Inferior parietal cortex (tissue), 1 donor: ENCODE measurements around the gene S100PBP.

ENCODE experiments used
- DNase-seq: peaks from one replicate; pipeline ENCODE4 v3.0.0-alpha.2; 2016; ENCODE audit errors: extremely low spot score

S100PBP gene

GRCh38 chr1:32886828-32887414 lies 69.5 kb downstream of the S100PBP start:
- no peak for DNase-seq

- no peak for DNase-seq
These were observed 70.2 kb downstream of the S100PBP start for GRCh38 chr1:32887623-32888022.

GRCh38 chr1:32888134-32888533 lies 70.7 kb downstream of the S100PBP start:
- DNase-seq, result no peak

DNA sequence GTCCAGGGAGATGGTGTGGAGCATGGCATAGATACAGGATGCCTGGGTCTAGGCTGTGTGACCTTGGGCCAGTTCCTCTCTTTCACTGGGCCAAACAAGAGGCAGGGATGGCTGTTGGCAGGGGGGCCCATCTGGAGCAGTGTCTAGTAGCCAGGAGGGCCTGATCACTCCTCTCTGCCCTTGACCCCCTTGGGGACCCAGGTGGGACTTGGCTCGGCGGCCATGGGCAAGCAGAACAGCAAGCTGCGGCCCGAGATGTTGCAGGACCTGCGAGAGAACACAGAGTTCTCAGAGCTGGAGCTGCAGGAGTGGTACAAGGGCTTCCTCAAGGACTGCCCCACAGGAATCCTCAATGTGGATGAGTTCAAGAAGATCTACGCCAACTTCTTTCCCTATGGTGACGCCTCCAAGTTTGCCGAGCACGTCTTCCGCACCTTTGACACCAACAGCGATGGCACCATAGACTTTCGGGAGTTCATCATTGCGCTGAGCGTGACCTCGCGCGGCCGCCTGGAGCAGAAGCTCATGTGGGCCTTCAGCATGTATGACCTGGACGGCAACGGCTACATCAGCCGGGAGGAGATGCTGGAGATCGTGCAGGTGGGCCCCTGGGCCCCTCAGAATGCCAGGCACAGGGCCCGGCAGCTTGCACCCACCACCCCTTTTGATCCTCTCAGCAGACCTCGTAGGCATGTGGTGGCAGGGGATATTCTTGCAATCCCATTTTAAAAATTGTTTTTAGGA lies 71.4 kb downstream of the S100PBP start:
- DNase-seq, result no peak

DNA sequence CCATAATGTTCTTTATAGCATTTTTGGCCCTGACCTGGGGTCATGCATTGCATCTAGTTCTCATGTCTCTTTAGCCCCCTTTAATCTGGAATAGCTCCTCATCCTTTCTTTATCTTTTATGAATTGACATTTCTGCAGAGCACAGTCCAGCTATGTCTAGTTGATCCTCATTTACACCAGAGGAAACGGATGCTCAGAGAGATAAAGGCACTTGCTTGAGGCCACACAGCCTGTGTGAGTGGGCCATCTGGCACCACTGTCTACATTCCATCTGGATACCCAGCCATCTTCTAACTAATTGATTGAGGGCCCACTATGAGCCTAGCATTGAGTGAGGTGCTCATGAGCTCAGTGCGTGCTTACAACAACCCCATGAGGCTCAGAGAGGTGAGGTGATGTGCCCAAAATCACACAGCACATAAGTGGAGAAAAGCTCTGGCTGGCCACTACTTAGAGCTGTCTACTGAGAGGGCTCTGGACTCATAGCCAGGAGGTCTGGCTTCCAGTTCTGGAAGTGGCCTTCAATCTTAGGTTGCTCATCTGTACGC lies 72.4 kb downstream of the S100PBP start:
- DNase-seq, result no peak

DNA sequence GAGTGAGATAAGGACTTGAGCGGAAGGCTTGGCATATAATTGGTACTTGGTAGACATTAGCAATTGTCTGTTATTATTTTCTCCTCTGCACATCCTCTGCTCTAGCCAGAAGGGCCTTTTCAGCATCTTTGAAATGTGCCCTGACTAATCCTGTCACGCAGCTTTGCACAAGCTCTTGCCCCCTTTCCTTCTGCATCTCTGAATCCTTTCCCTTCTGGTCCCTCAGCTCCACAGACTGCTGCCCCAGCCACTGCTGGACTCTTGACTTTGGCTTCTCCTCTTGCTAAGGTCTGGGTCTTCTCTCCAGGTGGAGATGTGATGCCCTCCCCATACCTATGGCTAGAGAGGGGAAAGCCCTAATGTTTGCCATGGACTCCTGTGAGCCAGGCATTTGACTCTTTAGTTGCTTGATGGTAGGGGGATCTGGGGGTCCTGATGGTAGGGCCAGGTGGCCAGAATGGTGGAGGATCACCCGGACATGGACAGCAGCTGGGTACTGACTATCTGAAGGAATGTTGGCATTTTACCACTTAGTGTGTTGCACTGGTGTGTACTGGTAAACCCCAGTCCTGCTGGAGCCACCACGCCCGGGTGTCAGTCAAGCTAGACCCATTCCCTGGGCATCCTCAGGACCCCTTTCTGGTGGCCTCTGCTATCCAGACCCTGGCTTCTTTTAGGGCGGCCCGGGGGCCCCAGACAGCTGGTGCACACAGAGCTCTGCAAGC lies 73.2 kb downstream of the S100PBP start:
- no peak for DNase-seq

DNA sequence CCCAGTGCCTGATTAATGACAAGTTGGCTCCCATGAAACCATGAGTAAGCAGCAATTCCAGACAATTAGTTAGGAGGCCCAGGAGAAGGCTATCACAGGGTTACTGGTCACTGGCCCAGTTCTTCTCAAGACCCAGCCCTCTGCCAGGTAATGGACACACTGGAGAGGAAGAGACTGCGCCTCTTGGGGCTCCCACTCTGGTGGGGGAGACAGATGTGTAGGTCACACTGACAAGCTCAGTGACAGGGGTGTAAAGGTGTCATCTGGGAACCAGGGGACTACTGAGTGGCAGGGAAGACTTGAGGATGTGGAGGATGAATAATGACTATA lies 73.8 kb downstream of the S100PBP start:
- DNase-seq, result no peak

DNA sequence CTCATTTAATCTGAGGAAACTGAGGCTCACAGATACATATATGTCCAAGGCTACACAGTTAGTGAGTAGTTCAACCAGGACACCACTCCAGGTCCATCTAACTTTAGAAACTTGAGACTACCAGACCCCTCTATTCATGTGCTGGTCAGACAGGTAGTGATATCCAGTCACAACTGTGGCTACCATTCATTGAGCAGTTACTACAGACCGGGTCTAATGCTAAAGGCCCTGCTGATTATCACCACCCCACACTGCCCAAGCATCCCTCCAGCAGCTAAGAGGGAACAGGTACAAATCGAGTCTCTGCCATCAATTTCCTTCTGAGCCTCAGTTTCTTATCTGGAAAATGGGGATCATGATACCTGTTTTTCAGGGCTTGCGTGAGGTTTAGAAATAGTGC lies 74.2 kb downstream of the S100PBP start:
- DNase-seq, result no peak

DNA sequence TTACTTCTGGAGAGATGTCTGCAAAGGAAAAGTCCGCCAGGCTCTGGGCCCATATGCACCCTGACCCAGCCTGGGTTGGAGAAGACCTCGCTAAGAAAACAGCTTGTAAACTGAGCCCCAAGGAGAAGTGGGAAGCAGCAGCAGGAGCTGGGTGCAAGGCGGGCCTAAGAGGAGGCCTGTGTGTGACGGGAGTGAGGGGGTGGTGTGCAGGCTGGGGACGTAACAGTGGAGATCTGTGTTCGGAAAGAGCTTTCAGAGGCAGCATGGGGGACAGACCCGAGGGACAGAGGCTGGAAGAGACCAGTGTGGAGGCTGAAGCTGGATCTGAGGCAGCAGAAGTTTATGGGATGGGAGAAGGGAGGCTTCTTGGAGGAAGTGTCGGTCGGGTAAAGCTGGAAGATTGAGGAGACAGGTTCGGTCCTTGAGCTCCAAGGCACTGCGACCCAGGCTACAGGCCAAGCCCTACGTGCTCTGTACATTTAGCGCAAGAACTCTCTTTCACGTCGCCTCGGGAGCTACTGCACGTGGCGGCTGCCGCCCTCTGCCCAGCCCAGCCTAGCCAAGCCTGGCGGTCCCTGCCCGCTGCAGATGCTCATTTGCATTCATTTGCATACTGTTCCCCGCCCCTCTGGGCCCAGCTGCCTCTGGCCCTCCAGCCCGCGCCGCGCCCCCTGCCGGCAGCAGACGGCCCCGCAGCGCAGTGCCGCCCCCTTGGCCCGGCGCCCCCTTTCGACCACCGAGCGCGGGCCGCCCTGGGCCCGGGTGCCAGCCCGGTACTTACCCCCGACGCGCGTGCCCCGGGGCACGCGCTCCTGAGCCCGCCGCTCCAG lies 75.1 kb downstream of the S100PBP start:
- peak; percentile 61 for DNase-seq

DNA sequence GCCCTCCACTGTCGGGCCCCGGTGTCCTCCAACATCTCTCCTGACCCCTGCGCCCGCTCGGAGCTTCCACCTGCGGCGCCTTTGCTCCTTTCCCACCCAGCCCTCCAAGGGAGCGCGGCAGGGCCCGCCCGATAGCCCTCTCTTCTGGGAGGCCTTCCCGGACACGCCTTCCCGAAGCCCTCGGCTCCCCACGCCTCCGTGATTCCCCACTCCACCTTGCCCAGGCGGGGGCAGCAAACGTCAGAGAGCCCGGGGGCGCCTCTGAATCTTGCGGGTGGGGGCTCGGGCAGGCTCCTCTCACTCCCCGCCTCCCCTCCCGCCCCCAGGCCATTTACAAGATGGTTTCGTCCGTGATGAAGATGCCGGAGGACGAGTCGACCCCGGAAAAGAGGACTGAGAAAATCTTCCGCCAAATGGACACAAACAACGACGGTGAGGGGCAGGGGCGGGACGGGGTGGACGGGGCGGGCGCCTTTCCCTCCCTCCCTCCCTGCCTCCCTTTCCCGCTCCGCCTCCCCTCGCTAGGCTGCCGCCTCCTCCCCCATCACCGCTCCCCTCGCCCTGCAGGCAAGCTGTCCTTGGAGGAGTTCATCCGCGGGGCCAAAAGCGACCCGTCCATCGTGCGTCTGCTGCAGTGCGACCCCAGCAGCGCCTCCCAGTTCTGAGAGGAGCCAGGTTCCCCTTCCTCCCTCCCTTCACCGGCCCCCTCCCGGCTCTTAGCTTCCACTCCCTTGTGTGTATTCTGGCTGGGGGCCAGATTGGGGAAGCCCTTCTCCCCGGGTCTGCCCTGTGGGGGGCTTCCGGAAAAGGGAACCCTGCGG lies 76.0 kb downstream of the S100PBP start:
- DNase-seq, result no peak

- DNase-seq, result no peak
These were observed 76.7 kb downstream of the S100PBP start for GRCh38 chr1:32894019-32894600.

GRCh38 chr1:32894681-32895080 lies 77.2 kb downstream of the S100PBP start:
- no peak for DNase-seq

- DNase-seq, result no peak
These were observed 78.1 kb downstream of the S100PBP start for GRCh38 chr1:32895325-32896215.

GRCh38 chr1:32896451-32896850 lies 79.0 kb downstream of the S100PBP start:
- DNase-seq, result no peak

GRCh38 chr1:32897082-32898049 lies 79.9 kb downstream of the S100PBP start:
- no peak for DNase-seq

GRCh38 chr1:32898056-32898455 lies 80.6 kb downstream of the S100PBP start:
- no peak for DNase-seq

DNA sequence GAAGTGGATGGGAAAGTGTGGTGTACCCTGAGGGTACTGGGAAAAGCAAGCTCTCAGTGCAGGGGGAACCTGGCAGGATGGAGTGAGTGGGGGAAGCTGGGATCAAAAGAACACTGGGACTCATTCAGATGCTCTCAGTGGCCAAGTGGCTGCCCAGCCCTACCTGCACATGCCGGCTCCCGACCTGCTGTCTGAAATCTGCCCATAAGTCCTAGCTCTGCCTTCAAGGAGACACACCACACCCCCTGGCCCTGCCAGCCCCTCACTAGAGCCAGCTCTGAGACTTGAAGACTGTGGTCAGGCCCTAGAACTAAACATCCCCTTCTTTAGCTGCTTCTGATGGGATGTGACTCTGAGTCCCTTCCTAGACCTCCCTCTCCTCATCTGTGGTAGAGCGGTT lies 81.5 kb downstream of the S100PBP start:
- DNase-seq, result no peak

DNA sequence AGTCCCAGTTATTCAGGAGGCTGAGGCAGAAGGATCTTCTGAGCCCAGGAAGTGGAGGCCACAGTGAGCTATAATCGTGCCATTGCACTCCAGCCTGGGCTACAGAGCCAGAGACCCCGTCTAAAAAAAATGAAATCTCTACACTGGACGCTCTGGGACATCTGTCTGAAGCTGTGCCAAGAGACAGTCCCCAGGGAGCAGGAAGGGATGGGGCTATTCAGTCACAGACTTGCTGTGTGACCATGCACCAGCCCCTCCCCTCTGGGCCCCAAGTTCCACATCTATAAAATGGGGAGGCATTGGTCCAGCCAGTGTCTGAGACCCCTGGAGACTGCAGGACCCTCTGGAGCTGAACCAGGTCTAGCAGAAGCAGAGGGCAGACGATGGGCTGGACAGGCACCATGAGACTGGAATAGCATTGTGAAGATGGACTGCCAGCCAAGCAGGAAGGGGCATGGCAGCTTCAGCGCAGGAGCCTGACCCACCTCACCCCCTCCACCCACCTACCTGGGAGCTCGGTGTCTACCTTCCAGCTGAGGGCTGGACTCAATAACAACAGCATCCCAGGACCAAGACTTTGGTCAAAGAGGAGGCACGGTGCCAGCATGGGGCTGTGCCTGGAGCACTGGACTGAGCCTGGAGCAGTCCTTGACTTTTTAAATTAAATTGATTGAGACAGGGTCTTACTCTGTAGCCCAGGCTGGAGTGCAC lies 82.3 kb downstream of the S100PBP start:
- DNase-seq, result no peak
